ENCODE data around the gene GNG4. TPM values are rescaled to one million over a fixed set of nuclear protein-coding genes. Genes with fewer than 3 reads are reported as not detected.

Gene GNG4
- total and polyA plus RNA-seq, 9 of the 15 experiments (the other 6 are each of a cell fraction or from before 2014, with no cell fraction given), result 0.06 to 0.58 (median 0.08) TPM; not detected in 4

DNA sequence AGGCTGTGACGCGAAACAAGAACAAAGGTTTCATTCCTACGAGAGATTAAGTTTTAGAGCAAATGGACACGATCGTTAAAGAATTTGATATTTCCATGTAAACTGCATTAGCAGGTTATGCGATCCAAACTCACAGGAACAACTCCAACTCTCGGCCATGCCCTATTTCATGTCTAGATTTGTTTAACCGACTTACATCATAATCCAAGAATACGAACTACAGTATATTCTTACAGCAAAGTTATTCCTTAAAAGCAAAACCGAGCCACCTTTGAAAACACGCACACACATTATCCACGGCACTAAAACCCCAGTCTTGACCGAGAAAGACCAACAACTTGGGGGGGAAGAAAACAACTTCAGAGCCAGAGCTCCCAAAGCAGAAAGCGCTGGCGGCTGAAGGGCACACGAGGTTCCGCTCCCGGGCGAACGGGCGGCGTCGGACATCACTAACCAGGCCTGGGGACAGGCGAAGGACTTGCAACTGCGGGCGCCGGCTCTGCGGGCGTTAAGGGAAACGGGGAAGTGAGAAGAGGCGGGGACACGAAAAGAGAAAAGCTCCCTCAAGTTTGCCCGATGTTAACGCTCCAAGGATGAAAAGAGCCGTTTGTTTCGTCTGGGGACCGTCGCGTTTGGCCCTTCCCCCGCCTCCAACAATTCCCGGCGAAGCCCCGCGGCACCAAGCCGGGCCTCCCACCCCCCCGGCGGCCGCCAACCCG, 146.0 kb downstream of the GNG4 start (continued):
- TF ChIP-seq ETV6 (IDR thresholded peaks at IDR 0.05; ENCODE audit: borderline replicate concordance in 1 of 2, low read depth in 2 of 2, low read length in 1 of 2) (0 out of 4 replicates have a peak, but pooled peaks of 1 of the 2 experiments have one; percentile 1), ETV6 (CRISPR knock-in tag; IDR thresholded peaks at IDR 0.05; ENCODE audit: borderline replicate concordance) (no peak), GABPB1 (CRISPR knock-in tag; IDR thresholded peaks at IDR 0.05) (no peak), ZNF274 (IDR thresholded peaks at IDR 0.05; ENCODE audit: borderline replicate concordance, low read depth, low read length) (no peak), BHLHE40 (IDR thresholded peaks at IDR 0.05; ENCODE audit: low read length) (no peak), ARID2 (IDR thresholded peaks at IDR 0.05) (no peak), CBX5 (IDR thresholded peaks at IDR 0.05; ENCODE audit: borderline replicate concordance, low read depth) (no peak), TRIM28 (IDR thresholded peaks at IDR 0.05) (no peak), RFX5 (IDR thresholded peaks at IDR 0.05; ENCODE audit: low read depth, low read length) (no peak), ZBTB7A (IDR thresholded peaks at IDR 0.05; ENCODE audit: borderline replicate concordance, control insufficient read depth, low read depth, low read length) (no peak), SMARCB1 (IDR thresholded peaks at IDR 0.05; ENCODE audit: insufficient read length, low read depth) (no peak), POLR2B (IDR thresholded peaks at IDR 0.05; ENCODE audit: low read depth, partially characterized antibody) (no peak), BDP1 (IDR thresholded peaks at IDR 0.05; ENCODE audit: insufficient read depth, insufficient read length) (no peak), ZNF695 (CRISPR knock-in tag; IDR thresholded peaks at IDR 0.05) (no peak), MECOM (CRISPR knock-in tag; IDR thresholded peaks at IDR 0.05) (no peak), CHCHD3 (CRISPR knock-in tag; IDR thresholded peaks at IDR 0.05) (no peak), RHOXF2B (CRISPR knock-in tag; conservative IDR thresholded peaks at IDR 0.05) (no peak), GATAD2B (IDR thresholded peaks at IDR 0.05; ENCODE audit: borderline replicate concordance) (no peak)
- TF ChIP-seq, protein P1, sequence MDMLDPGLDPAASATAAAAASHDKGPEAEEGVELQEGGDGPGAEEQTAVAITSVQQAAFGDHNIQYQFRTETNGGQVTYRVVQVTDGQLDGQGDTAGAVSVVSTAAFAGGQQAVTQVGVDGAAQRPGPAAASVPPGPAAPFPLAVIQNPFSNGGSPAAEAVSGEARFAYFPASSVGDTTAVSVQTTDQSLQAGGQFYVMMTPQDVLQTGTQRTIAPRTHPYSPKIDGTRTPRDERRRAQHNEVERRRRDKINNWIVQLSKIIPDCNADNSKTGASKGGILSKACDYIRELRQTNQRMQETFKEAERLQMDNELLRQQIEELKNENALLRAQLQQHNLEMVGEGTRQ (CRISPR knock-in tag; IDR thresholded peaks at IDR 0.05), result no peak
- TF ChIP-seq, protein P2, sequence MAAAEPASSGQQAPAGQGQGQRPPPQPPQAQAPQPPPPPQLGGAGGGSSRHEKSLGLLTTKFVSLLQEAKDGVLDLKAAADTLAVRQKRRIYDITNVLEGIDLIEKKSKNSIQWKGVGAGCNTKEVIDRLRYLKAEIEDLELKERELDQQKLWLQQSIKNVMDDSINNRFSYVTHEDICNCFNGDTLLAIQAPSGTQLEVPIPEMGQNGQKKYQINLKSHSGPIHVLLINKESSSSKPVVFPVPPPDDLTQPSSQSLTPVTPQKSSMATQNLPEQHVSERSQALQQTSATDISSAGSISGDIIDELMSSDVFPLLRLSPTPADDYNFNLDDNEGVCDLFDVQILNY (CRISPR knock-in tag; IDR thresholded peaks at IDR 0.05), result no peak
- TF ChIP-seq, protein P3, sequence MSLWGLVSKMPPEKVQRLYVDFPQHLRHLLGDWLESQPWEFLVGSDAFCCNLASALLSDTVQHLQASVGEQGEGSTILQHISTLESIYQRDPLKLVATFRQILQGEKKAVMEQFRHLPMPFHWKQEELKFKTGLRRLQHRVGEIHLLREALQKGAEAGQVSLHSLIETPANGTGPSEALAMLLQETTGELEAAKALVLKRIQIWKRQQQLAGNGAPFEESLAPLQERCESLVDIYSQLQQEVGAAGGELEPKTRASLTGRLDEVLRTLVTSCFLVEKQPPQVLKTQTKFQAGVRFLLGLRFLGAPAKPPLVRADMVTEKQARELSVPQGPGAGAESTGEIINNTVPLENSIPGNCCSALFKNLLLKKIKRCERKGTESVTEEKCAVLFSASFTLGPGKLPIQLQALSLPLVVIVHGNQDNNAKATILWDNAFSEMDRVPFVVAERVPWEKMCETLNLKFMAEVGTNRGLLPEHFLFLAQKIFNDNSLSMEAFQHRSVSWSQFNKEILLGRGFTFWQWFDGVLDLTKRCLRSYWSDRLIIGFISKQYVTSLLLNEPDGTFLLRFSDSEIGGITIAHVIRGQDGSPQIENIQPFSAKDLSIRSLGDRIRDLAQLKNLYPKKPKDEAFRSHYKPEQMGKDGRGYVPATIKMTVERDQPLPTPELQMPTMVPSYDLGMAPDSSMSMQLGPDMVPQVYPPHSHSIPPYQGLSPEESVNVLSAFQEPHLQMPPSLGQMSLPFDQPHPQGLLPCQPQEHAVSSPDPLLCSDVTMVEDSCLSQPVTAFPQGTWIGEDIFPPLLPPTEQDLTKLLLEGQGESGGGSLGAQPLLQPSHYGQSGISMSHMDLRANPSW (CRISPR knock-in tag; IDR thresholded peaks at IDR 0.05), result peak; percentile 14; the same call in 1 of the 2 replicates
- TF ChIP-seq, protein P4, sequence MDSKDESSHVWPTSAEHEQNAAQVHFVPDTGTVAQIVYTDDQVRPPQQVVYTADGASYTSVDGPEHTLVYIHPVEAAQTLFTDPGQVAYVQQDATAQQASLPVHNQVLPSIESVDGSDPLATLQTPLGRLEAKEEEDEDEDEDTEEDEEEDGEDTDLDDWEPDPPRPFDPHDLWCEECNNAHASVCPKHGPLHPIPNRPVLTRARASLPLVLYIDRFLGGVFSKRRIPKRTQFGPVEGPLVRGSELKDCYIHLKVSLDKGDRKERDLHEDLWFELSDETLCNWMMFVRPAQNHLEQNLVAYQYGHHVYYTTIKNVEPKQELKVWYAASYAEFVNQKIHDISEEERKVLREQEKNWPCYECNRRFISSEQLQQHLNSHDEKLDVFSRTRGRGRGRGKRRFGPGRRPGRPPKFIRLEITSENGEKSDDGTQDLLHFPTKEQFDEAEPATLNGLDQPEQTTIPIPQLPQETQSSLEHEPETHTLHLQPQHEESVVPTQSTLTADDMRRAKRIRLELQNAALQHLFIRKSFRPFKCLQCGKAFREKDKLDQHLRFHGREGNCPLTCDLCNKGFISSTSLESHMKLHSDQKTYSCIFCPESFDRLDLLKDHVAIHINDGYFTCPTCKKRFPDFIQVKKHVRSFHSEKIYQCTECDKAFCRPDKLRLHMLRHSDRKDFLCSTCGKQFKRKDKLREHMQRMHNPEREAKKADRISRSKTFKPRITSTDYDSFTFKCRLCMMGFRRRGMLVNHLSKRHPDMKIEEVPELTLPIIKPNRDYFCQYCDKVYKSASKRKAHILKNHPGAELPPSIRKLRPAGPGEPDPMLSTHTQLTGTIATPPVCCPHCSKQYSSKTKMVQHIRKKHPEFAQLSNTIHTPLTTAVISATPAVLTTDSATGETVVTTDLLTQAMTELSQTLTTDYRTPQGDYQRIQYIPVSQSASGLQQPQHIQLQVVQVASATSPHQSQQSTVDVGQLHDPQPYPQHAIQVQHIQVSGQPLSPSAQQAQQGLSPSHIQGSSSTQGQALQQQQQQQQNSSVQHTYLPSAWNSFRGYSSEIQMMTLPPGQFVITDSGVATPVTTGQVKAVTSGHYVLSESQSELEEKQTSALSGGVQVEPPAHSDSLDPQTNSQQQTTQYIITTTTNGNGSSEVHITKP (IDR thresholded peaks at IDR 0.05; ENCODE audit: partially characterized antibody), result peak; percentile 6

Data from K562 (cell line).